Suprapubic skin (tissue), 4 donors: ENCODE measurements around the gene PNMA6A. TPM values are rescaled to one million over a fixed set of nuclear protein-coding genes. Genes with fewer than 3 reads are reported as not detected.
"Not testable (repeated sequence)": the region's sequence is repeated elsewhere in the genome, so short reads cannot be mapped to it uniquely, and the experiment has no call there.

Experiments used
- DNase-seq, 2 donors: peaks; one replicate each; pipeline ENCODE4 v3.0.0-alpha.2; 2019; ENCODE audit warnings: low spot score in 2 of 2
- H3K27ac ChIP-seq: fragments of 200-600 bp; sonication (generic); one replicate; pipeline ENCODE4 v1.5.1; 2019
- H3K27me3 ChIP-seq: fragments of 200-600 bp; sonication (generic); one replicate; pipeline ENCODE4 v1.5.1; 2019
- H3K36me3 ChIP-seq: fragments of 200-600 bp; sonication (generic); one replicate; pipeline ENCODE4 v1.5.1; 2019
- H3K4me1 ChIP-seq: fragments of 200-600 bp; sonication (generic); one replicate; pipeline ENCODE4 v1.5.1; 2019
- H3K4me3 ChIP-seq: fragments of 200-600 bp; sonication (generic); one replicate; pipeline ENCODE4 v1.5.1; 2019; ENCODE audit warnings: mild to moderate bottlenecking
- H3K9me3 ChIP-seq: fragments of 200-600 bp; sonication (generic); one replicate; pipeline ENCODE4 v1.5.1; 2019
- EP300 ChIP-seq: sonication (generic); formaldehyde crosslinking; IDR thresholded peaks from one replicate; pipeline ENCODE4 v1.6.1; 2017; ENCODE audit warnings: antibody characterized with exemption
- POLR2A ChIP-seq, 2 donors: fragments of 450-650 bp; IDR thresholded peaks; one replicate each; pipeline ENCODE4 v1.6.1; 2017; ENCODE audit warnings: antibody characterized with exemption in 2 of 2, mild to moderate bottlenecking in 2 of 2, moderate library complexity in 2 of 2
- POLR2AphosphoS5 ChIP-seq, 3 donors: sonication (generic); formaldehyde crosslinking; IDR thresholded peaks; one replicate each; pipeline ENCODE4 v1.6.1; 2017; ENCODE audit warnings: antibody characterized with exemption in 3 of 3
- WGBS: methylation state at CpG from one replicate; pipeline ENCODE4 v1.1.5; 2018; 5-methylcytosine and 5-hydroxymethylcytosine counted together
- total RNA-seq, 4 donors: library from RNA; depleted of rRNA; stranded (reverse); fragments of >200 nt; gene quantifications; one replicate each; pipeline ENCODE4 v1.1.0, GENCODE V29; 2016
- TF ChIP-seq, protein P1 (sequence below), 2 donors: fragments of 200-600 bp in 1 of 2; fragments of 450-650 bp in 1 of 2; sonication (generic) in 1 of 2; IDR thresholded peaks; one replicate each; pipeline ENCODE4 v1.5.1; 2016 to 2019; ENCODE audit warnings: antibody characterized with exemption in 2 of 2, mild to moderate bottlenecking in 1 of 2, moderate library complexity in 1 of 2

PNMA6A gene
- under 1 TPM in 3 of 4 donors, not detected in 1; 0.26 to 0.32 (median 0.30) TPM for total RNA-seq

GRCh38 chrX:153071909-153072583 lies at the start of gene PNMA6A:
PNMA6A (plus strand) TSS chrX:153072454; CDS start chrX:153073063, 609 bp downstream.
- no CpG with 5 or more reads among the region's 76 CpGs for WGBS

GRCh38 chrX:153026501-153026900 lies 45.8 kb upstream of the PNMA6A start:
- H3K4me3 ChIP-seq, H3K27ac ChIP-seq, H3K9me3 ChIP-seq, H3K27me3 ChIP-seq, DNase-seq, H3K36me3 ChIP-seq, H3K4me1 ChIP-seq: not testable (repeated sequence)
- WGBS = 71% methylated on average over 2 of the region's 2 CpGs

More at GRCh38 chrX:153071909-153072583, at the start of gene PNMA6A:
- H3K27ac ChIP-seq, H3K4me1 ChIP-seq, H3K4me3 ChIP-seq, H3K9me3 ChIP-seq, H3K36me3 ChIP-seq, H3K27me3 ChIP-seq, DNase-seq: not testable (repeated sequence)

- not testable (repeated sequence) for H3K27ac ChIP-seq, H3K4me3 ChIP-seq, H3K4me1 ChIP-seq, H3K36me3 ChIP-seq, H3K9me3 ChIP-seq, DNase-seq, H3K27me3 ChIP-seq
- 80% methylated on average over 2 of the region's 11 CpGs for WGBS
Measured at GRCh38 chrX:153028487-153028886, 43.8 kb upstream of the PNMA6A start.

- Histone ChIP-seq H3K4me1 (peaks cover 2% of the 10 kb centered on the region), H3K36me3 (no peaks in the 10 kb centered on the region), H3K27me3 (no peaks in the 10 kb centered on the region), H3K9me3 (no peaks in the 10 kb centered on the region), H3K27ac (no peak overlapping the region), H3K4me3 (no peak overlapping the region)
- no peak for DNase-seq
- WGBS = 56% methylated on average over 2 of the region's 2 CpGs
- TF ChIP-seq POLR2A (IDR thresholded peaks at IDR 0.05) (no peak), POLR2AphosphoS5 (IDR thresholded peaks at IDR 0.05) (no peak), EP300 (no peak)
- TF ChIP-seq, protein P1, sequence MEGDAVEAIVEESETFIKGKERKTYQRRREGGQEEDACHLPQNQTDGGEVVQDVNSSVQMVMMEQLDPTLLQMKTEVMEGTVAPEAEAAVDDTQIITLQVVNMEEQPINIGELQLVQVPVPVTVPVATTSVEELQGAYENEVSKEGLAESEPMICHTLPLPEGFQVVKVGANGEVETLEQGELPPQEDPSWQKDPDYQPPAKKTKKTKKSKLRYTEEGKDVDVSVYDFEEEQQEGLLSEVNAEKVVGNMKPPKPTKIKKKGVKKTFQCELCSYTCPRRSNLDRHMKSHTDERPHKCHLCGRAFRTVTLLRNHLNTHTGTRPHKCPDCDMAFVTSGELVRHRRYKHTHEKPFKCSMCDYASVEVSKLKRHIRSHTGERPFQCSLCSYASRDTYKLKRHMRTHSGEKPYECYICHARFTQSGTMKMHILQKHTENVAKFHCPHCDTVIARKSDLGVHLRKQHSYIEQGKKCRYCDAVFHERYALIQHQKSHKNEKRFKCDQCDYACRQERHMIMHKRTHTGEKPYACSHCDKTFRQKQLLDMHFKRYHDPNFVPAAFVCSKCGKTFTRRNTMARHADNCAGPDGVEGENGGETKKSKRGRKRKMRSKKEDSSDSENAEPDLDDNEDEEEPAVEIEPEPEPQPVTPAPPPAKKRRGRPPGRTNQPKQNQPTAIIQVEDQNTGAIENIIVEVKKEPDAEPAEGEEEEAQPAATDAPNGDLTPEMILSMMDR (IDR thresholded peaks at IDR 0.05) = no peak
Measured at GRCh38 chrX:153029162-153029561, 43.1 kb upstream of the PNMA6A start.

GRCh38 chrX:153029875-153030274 lies 42.4 kb upstream of the PNMA6A start:
- WGBS = 93% methylated on average over 3 of the region's 11 CpGs
- no peak for TF ChIP-seq EP300
- no peak for TF ChIP-seq POLR2AphosphoS5 (IDR thresholded peaks at IDR 0.05)
- no peak for TF ChIP-seq POLR2A (IDR thresholded peaks at IDR 0.05)
- TF ChIP-seq, protein P1 (IDR thresholded peaks at IDR 0.05) = no peak
- H3K36me3 ChIP-seq = no peaks in the 10 kb centered on the region
- H3K4me3 ChIP-seq = no peak overlapping the region
- no peaks in the 10 kb centered on the region for H3K27me3 ChIP-seq
- no peak for DNase-seq
- H3K4me1 ChIP-seq = peaks cover 2% of the 10 kb centered on the region
- no peak overlapping the region for H3K27ac ChIP-seq
- H3K9me3 ChIP-seq = no peaks in the 10 kb centered on the region

DNA sequence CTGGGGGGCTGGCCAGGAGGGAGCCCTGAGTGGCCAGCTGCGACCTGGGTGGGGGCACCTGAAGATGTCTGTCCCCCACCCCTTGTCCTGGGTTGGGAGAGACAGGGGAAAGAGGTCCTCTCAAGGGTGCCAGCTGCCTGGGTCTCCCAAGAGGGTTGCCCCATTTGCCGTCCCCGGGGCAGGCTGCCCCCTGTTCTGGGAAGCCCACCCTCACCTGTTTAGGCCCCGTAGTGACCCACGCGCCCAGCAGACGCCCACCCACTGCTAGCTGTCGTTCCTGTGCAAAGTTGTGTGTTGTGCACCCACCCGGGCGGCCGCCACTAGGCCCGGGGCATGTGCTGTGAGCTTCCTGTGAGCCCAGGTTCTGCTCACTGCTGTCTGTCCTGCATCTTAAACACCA lies 41.5 kb upstream of the PNMA6A start:
- Histone ChIP-seq H3K27ac (no peak overlapping the region), H3K9me3 (no peaks in the 10 kb centered on the region), H3K4me3 (no peak overlapping the region), H3K27me3 (no peaks in the 10 kb centered on the region), H3K4me1 (peaks cover 2% of the 10 kb centered on the region), H3K36me3 (no peaks in the 10 kb centered on the region)
- 87% methylated on average over 6 of the region's 12 CpGs for WGBS
- no peak for DNase-seq
- TF ChIP-seq POLR2A (IDR thresholded peaks at IDR 0.05) = no peak
- TF ChIP-seq, protein P1 (IDR thresholded peaks at IDR 0.05) = no peak
- no peak for TF ChIP-seq EP300
- TF ChIP-seq POLR2AphosphoS5 (IDR thresholded peaks at IDR 0.05) = no peak
